Duodenal mucosa (tissue), 2 donors: ENCODE data around the gene VPS37B.

ENCODE experiments used
- H3K27ac ChIP-seq: one replicate; pipeline ENCODE4 v1.7.0; 2013; ENCODE audit warnings: low read depth, low read length
- H3K27me3 ChIP-seq, 2 donors: one replicate each; pipeline ENCODE4 v1.7.0; 2013; ENCODE audit warnings: low read length in 2 of 2, control low read depth in 1 of 2; ENCODE audit not compliant: insufficient read depth in 2 of 2, control insufficient read depth in 1 of 2
- H3K36me3 ChIP-seq, 2 donors: one replicate each; pipeline ENCODE4 v1.7.0; 2013; ENCODE audit warnings: low read length in 2 of 2, control low read depth in 1 of 2; ENCODE audit not compliant: insufficient read depth in 2 of 2, control insufficient read depth in 1 of 2
- H3K4me1 ChIP-seq, 2 donors: one replicate each; pipeline ENCODE4 v1.7.0; 2013; ENCODE audit warnings: low read length in 2 of 2, control low read depth in 1 of 2; ENCODE audit not compliant: insufficient read depth in 2 of 2, control insufficient read depth in 1 of 2
- H3K4me3 ChIP-seq, 2 donors: one replicate each; pipeline ENCODE4 v1.7.0; 2013; ENCODE audit warnings: low read length in 2 of 2, low read depth in 1 of 2
- H3K9ac ChIP-seq, 2 donors: one replicate each; pipeline ENCODE4 v1.7.0; 2013; ENCODE audit warnings: low read length in 2 of 2, low read depth in 1 of 2
- H3K9me3 ChIP-seq, 2 donors: one replicate each; pipeline ENCODE4 v1.7.0; 2013; ENCODE audit warnings: low read length in 2 of 2, control low read depth in 1 of 2; ENCODE audit not compliant: control insufficient read depth in 1 of 2

Gene VPS37B

GRCh38 chr12:122846622-122847515 is 49.1 kb downstream of the VPS37B start:
- H3K4me3 ChIP-seq: no peak overlapping the region

GRCh38 chr12:122845865-122846621 is 49.9 kb downstream of the VPS37B start:
- Histone ChIP-seq H3K4me3 (no peak overlapping the region), H3K9ac (no peak overlapping the region), H3K27me3 (no peaks in the 10 kb centered on the region), H3K9me3 (no peaks in the 10 kb centered on the region), H3K27ac (no peak overlapping the region), H3K36me3 (peaks cover 5 to 31% of the 10 kb centered on the region in 2 donors), H3K4me1 (peaks cover 12 to 13% of the 10 kb centered on the region in 2 donors)

More at GRCh38 chr12:122846622-122847515, 49.1 kb downstream of the VPS37B start:
- Histone ChIP-seq H3K4me1 (peaks cover 6 to 8% of the 10 kb centered on the region in 2 donors), H3K9me3 (no peaks in the 10 kb centered on the region), H3K27me3 (no peaks in the 10 kb centered on the region), H3K36me3 (peaks cover 5 to 38% of the 10 kb centered on the region in 2 donors), H3K9ac (no peak overlapping the region), H3K27ac (no peak overlapping the region)

- Histone ChIP-seq H3K36me3 (peaks cover 5 to 30% of the 10 kb centered on the region in 2 donors), H3K27ac (no peak overlapping the region), H3K27me3 (no peaks in the 10 kb centered on the region), H3K4me1 (peaks cover 19 to 20% of the 10 kb centered on the region in 2 donors), H3K4me3 (no peak overlapping the region), H3K9ac (no peak overlapping the region), H3K9me3 (no peaks in the 10 kb centered on the region)
These were observed 50.7 kb downstream of the VPS37B start for GRCh38 chr12:122845041-122845864.

GRCh38 chr12:122844366-122844971 is 51.5 kb downstream of the VPS37B start:
- Histone ChIP-seq H3K36me3 (peaks cover 5 to 32% of the 10 kb centered on the region in 2 donors), H3K27ac (no peak overlapping the region), H3K9me3 (no peaks in the 10 kb centered on the region), H3K4me3 (no peak overlapping the region), H3K9ac (no peak overlapping the region), H3K4me1 (peaks cover 22 to 27% of the 10 kb centered on the region in 2 donors), H3K27me3 (no peaks in the 10 kb centered on the region)

GRCh38 chr12:122843455-122843854 is 52.5 kb downstream of the VPS37B start:
- H3K9ac ChIP-seq: no peak overlapping the region
- no peak overlapping the region for H3K27ac ChIP-seq
- H3K27me3 ChIP-seq: no peaks in the 10 kb centered on the region
- no peaks in the 10 kb centered on the region for H3K9me3 ChIP-seq
- no peak overlapping the region for H3K4me3 ChIP-seq
- peaks cover 5 to 28% of the 10 kb centered on the region in 2 donors for H3K36me3 ChIP-seq
- peaks cover 32 to 37% of the 10 kb centered on the region in 2 donors for H3K4me1 ChIP-seq

GRCh38 chr12:122842505-122843405 is 53.2 kb downstream of the VPS37B start:
- Histone ChIP-seq H3K9ac (no peak overlapping the region), H3K27ac (no peak overlapping the region), H3K4me1 (peaks cover 39 to 44% of the 10 kb centered on the region in 2 donors), H3K27me3 (no peaks in the 10 kb centered on the region), H3K4me3 (no peak overlapping the region), H3K9me3 (no peaks in the 10 kb centered on the region), H3K36me3 (peaks cover 0 to 23% of the 10 kb centered on the region in 2 donors)

- H3K4me1 ChIP-seq: peaks cover 48 to 51% of the 10 kb centered on the region in 2 donors
- H3K9ac ChIP-seq: no peak overlapping the region
- H3K4me3 ChIP-seq: no peak overlapping the region
- H3K9me3 ChIP-seq: no peaks in the 10 kb centered on the region
- no peak overlapping the region for H3K27ac ChIP-seq
- no peaks in the 10 kb centered on the region for H3K27me3 ChIP-seq
- peaks cover 0 to 21% of the 10 kb centered on the region in 2 donors for H3K36me3 ChIP-seq
These were observed 54.2 kb downstream of the VPS37B start for GRCh38 chr12:122841544-122842321.

- Histone ChIP-seq H3K36me3 (peaks cover 0 to 21% of the 10 kb centered on the region in 2 donors), H3K9ac (no peak overlapping the region), H3K27ac (no peak overlapping the region), H3K4me1 (peaks cover 48 to 51% of the 10 kb centered on the region in 2 donors), H3K9me3 (no peaks in the 10 kb centered on the region), H3K4me3 (no peak overlapping the region), H3K27me3 (no peaks in the 10 kb centered on the region)
These were observed 55.1 kb downstream of the VPS37B start for GRCh38 chr12:122840580-122841513.
